H1 (cell line): ENCODE measurements around the gene RASD1. TPM values are rescaled to one million over a fixed set of nuclear protein-coding genes. Genes with fewer than 3 reads are reported as not detected.

Source experiments
- EZH2 ChIP-seq: fragments of 200-600 bp; sonication (generic); IDR thresholded peaks from 2 replicates; pipeline ENCODE4 v1.7.1; 2012; ENCODE audit warnings: low read depth, mild to moderate bottlenecking, moderate library complexity, low read length, inconsistent platforms; ENCODE audit not compliant: severe bottlenecking
- TBP ChIP-seq: IDR thresholded peaks from 2 replicates; pipeline ENCODE4 v1.6.1; 2011; ENCODE audit warnings: low read depth, low read length, improper control_type of control experiment
- polyA plus RNA-seq, 7 experiments: library from polyadenylated mRNA; depleted of rRNA in 3 of 7; stranded (reverse) in 5 of 7; unstranded in 2 of 7; fragments of >200 nt in 5 of 7; fragments of 200-250 nt in 2 of 7; gene quantifications; 1 replicate in 5 of 7; 2 replicates in 1 of 7; 4 replicates in 1 of 7; pipeline versions ENCODE4 v1.2.1 to v1.2.3, GENCODE V29; 2011 to 2013; ENCODE audit warnings: missing spikeins in 2 of 7, mixed read lengths in 2 of 7
- total RNA-seq: library from RNA; stranded (reverse); fragmentation: NEBNext Ultra II Directional; extraction: Animal tissue kit (Norgen Biotek cat#: 25700); gene quantifications from 2 replicates; pipeline ENCODE4 v1.2.1, GENCODE V29; 2021

The RASD1 gene
- total and polyA plus RNA-seq, 2 of the 8 experiments (the other 6 are each of a cell fraction or from before 2014, with no cell fraction given), result 2.3 to 2.6 TPM

DNA sequence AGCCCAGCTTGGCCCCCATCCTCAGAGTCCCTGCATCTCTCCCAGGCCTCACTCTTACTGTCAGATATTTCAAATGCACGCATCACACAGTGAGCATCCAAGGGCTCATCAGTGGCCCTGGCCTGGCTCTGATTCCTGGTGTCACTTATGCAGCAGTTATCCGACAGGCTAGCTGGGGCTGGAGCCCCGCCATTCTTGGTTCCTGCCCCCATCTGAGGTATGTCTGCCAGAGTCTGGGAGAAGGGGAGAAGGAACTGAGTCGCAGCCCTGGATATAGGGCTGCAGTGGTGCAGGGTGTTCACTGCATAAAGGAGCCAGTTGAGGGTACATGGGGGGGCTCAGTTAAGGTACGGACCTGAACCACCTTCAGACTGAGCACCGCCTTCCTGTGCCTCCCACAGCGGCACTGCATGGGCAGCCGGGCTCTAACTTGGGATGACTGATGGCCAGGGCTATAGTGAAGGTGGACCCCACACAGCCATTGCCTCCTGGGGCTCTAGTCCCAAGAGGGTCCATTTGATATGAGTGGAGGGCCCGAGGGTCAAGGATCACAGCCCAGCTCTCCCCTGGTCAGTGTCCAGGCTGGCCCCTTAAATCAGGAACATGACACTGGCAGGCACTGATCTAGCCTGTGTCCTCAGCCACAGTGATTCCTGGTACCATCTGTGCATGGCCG, 1.8 kb upstream of the RASD1 start (continued):
- TF ChIP-seq EZH2 (no peak), TBP (no peak)
